ENCODE data around the gene SLC8A3. TPM values are rescaled to one million over a fixed set of nuclear protein-coding genes. Genes with fewer than 3 reads are reported as not detected.

SLC8A3 gene
- total RNA-seq, 3 donors from 2014 or later (not counting 1 experiment from before 2014, with no cell fraction given): 0.30 to 0.56 (median 0.32) TPM

- intact Hi-C loops (cut with micrococcal nuclease): loop anchor here (10.0 kb wide), 1 partner anchor 445 kb away; no protein-coding TSS in a partner anchor
- Histone ChIP-seq H3K36me3 (ENCODE audit: control insufficient read depth, insufficient read depth, low read length) (no peaks in the 10 kb centered on the region), H3K4me3 (ENCODE audit: low read length) (no peak overlapping the region), H3K4me1 (ENCODE audit: control insufficient read depth, insufficient read depth, low read length) (no peaks in the 10 kb centered on the region), H3K27me3 (ENCODE audit: control insufficient read depth, insufficient read depth, low read length) (no peaks in the 10 kb centered on the region), H3K9me3 (ENCODE audit: control insufficient read depth, insufficient read depth, low read length) (no peaks in the 10 kb centered on the region), H3K27ac (ENCODE audit: low read length) (no peak overlapping the region)
- Mint-ChIP-seq H3K27ac (no peak overlapping the region), H3K4me3 (no peak overlapping the region), H3K4me1 (no peaks in the 10 kb centered on the region), H3K27me3 (ENCODE audit: low read depth in 2 of 2) (peaks cover 0 to 8% of the 10 kb centered on the region in 2 donors), H3K36me3 (no peaks in the 10 kb centered on the region), H3K9me3 (no peaks in the 10 kb centered on the region)
- no peak for ATAC-seq
- no peak for TF ChIP-seq CTCF (IDR thresholded peaks at IDR 0.05)
- WGBS (ENCODE audit: insufficient coverage): 78% methylated on average over 5 of the region's 6 CpGs
- no peak for DNase-seq
Observed at GRCh38 chr14:70029296-70030132, 159.2 kb downstream of the SLC8A3 start.

DNA sequence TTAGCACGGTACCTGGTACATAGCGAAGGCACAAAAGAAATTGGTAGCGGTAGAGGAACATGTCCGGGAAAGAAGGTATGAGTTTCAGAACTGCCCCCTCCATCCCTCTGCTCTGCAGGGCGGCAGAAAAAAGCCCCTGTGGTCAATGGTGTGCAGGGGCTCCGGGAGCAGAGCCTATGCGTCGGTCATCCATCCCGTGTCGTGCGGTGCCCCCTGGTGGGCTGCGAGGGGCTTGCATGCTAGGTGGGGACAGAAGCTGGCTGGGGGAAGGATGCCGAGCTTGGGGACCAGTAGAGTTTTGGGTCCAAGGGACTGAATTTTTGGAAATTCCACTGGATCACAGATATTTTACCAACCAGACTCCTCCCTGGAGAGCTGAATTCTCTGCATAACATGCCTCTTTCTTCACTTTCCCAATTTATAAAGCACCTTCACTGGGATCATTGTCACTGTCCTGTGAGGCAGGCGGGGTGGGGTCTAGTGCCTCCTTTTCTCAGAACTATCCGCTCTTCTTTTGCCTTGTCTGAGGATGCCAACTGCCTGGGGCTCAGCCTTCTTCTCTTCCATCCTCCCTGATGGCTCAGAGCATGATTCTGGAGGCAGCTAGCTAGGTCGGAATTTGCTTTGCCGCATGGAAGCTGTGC lies 160.8 kb downstream of the SLC8A3 start:
- peak; percentile 63 to 64 for DNase-seq
- Mint-ChIP-seq H3K27me3 (ENCODE audit: low read depth in 2 of 2) (peaks cover 0 to 5% of the 10 kb centered on the region in 2 donors), H3K36me3 (no peaks in the 10 kb centered on the region), H3K9me3 (no peaks in the 10 kb centered on the region), H3K4me1 (no peaks in the 10 kb centered on the region), H3K4me3 (no peak overlapping the region), H3K27ac (no peak overlapping the region)
- no peaks in the 10 kb centered on the region for H3K36me3 ChIP-seq (ENCODE audit: control insufficient read depth, insufficient read depth, low read length)
- H3K4me1 ChIP-seq (ENCODE audit: control insufficient read depth, insufficient read depth, low read length): no peaks in the 10 kb centered on the region
- H3K27me3 ChIP-seq (ENCODE audit: control insufficient read depth, insufficient read depth, low read length): no peaks in the 10 kb centered on the region
- peak; percentile 71 for TF ChIP-seq CTCF (IDR thresholded peaks at IDR 0.05)
- ATAC-seq: peak; percentile 55 to 89 (median 63)
- no peaks in the 10 kb centered on the region for H3K9me3 ChIP-seq (ENCODE audit: control insufficient read depth, insufficient read depth, low read length)
- H3K27ac ChIP-seq (ENCODE audit: low read length): no peak overlapping the region
- H3K4me3 ChIP-seq (ENCODE audit: low read length): no peak overlapping the region
- 35% methylated on average over 17 of the region's 17 CpGs for WGBS (ENCODE audit: insufficient coverage)
- intact Hi-C loops (cut with micrococcal nuclease): loop anchor here (1.0 to 10.0 kb wide), 2 partner anchors 210 to 443 kb away; no protein-coding TSS in a partner anchor

GRCh38 chr14:70023871-70024270 lies 164.9 kb downstream of the SLC8A3 start:
- H3K27me3 ChIP-seq (ENCODE audit: control insufficient read depth, insufficient read depth, low read length): no peaks in the 10 kb centered on the region
- peaks cover 6% of the 10 kb centered on the region for H3K4me1 ChIP-seq (ENCODE audit: control insufficient read depth, insufficient read depth, low read length)
- DNase-seq: no peak
- intact Hi-C loops (cut with micrococcal nuclease): loop anchor here (10.0 kb wide), 1 partner anchor 439 kb away; no protein-coding TSS in a partner anchor
- H3K27ac ChIP-seq (ENCODE audit: low read length): no peak overlapping the region
- Mint-ChIP-seq H3K27ac (no peak overlapping the region), H3K27me3 (ENCODE audit: low read depth in 2 of 2) (peaks cover 0 to 5% of the 10 kb centered on the region in 2 donors), H3K9me3 (no peaks in the 10 kb centered on the region), H3K4me1 (peaks cover 5 to 10% of the 10 kb centered on the region in 2 donors), H3K4me3 (no peak overlapping the region), H3K36me3 (no peaks in the 10 kb centered on the region)
- no peak for ATAC-seq
- no peaks in the 10 kb centered on the region for H3K9me3 ChIP-seq (ENCODE audit: control insufficient read depth, insufficient read depth, low read length)
- 48% methylated on average over 1 of the region's 1 CpG for WGBS (ENCODE audit: insufficient coverage)
- H3K36me3 ChIP-seq (ENCODE audit: control insufficient read depth, insufficient read depth, low read length): no peaks in the 10 kb centered on the region
- TF ChIP-seq CTCF (IDR thresholded peaks at IDR 0.05): no peak
- H3K4me3 ChIP-seq (ENCODE audit: low read length): no peak overlapping the region

Data from natural killer cell (primary cell).